HFF-Myc (cell line): ENCODE data around the gene MYH15.

Experiments
- DNase-seq: peaks from one replicate; pipeline ENCODE4 v3.0.0-alpha.2; 2011; ENCODE audit warnings: low read depth; ENCODE audit errors: extremely low read depth
- H3K4me3 ChIP-seq: replicated peaks from 2 replicates; pipeline ENCODE4 v1.5.1; 2011; ENCODE audit warnings: low read depth, mild to moderate bottlenecking, control low read depth, low read length
- TF ChIP-seq, protein P1 (sequence below): IDR thresholded peaks from 2 replicates; pipeline ENCODE4 v1.5.1; 2012; ENCODE audit warnings: mild to moderate bottlenecking, low read depth, low read length, control low read depth; ENCODE audit errors: missing control alignments

The MYH15 gene

DNA sequence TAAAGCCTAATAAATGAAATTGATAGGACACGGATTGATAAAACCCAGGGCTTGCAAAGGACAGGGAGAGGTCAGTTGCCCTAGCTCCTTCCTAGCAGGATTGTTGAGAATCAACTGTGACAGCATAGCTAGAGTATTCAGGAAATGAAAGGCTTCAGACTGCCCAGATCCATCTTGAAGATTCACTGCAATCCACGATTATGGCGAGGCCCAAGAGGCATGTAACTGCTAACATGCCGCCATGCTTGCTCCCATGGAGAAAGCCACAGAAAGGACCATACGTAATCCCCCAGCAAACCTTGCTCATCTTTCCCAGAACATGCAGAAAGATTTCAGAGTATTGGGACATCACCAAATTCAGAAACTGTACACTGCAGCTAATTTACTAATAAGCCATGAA is 41.3 kb downstream of the MYH15 start:
- DNase-seq: no peak
- TF ChIP-seq, protein P1, sequence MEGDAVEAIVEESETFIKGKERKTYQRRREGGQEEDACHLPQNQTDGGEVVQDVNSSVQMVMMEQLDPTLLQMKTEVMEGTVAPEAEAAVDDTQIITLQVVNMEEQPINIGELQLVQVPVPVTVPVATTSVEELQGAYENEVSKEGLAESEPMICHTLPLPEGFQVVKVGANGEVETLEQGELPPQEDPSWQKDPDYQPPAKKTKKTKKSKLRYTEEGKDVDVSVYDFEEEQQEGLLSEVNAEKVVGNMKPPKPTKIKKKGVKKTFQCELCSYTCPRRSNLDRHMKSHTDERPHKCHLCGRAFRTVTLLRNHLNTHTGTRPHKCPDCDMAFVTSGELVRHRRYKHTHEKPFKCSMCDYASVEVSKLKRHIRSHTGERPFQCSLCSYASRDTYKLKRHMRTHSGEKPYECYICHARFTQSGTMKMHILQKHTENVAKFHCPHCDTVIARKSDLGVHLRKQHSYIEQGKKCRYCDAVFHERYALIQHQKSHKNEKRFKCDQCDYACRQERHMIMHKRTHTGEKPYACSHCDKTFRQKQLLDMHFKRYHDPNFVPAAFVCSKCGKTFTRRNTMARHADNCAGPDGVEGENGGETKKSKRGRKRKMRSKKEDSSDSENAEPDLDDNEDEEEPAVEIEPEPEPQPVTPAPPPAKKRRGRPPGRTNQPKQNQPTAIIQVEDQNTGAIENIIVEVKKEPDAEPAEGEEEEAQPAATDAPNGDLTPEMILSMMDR: no peak
- H3K4me3 ChIP-seq: no peak overlapping the region

DNA sequence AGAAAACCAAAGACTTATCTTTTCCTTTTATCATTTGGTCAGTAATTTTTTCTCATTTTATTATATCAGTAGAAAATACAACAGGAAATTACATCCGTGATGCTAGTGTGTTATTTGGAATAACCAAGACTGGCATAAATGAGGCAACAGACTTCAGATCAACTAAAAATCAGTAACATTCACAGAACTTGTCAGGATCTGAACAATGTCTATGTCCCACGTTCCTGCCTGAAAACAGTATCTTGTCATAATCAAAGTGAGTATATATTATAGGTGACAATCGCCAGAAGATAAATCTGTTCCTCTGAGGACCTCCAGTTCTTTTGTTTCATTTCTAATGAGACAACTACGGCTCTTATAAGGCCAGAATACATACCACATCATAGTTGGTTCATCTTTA is 41.8 kb downstream of the MYH15 start:
- TF ChIP-seq, protein P1: no peak
- no peak overlapping the region for H3K4me3 ChIP-seq
- no peak for DNase-seq

- no peak for DNase-seq
- H3K4me3 ChIP-seq: no peak overlapping the region
- TF ChIP-seq, protein P1: no peak
Measured at GRCh38 chr3:108462899-108463298, 47.5 kb downstream of the MYH15 start.

GRCh38 chr3:108461661-108462111 is 48.7 kb downstream of the MYH15 start:
- TF ChIP-seq, protein P1: no peak
- DNase-seq: no peak
- no peak overlapping the region for H3K4me3 ChIP-seq

DNA sequence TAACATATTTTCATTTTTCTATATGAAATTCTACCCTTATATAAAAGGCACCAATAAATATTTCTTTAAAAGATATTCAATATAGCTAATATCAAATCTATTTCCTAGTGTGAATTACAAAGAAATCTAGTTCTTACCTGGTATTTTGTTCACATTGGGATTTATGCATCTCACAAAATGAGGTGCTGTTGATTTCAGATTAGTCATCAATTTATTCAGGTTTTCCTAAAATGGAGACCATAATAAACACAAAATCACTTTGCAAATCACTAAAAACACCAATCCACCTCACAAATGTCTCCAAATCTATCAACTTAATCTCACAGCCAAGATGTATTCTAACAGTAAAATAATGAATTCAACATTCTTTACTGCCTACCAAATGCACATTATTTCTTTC is 51.2 kb downstream of the MYH15 start:
- no peak overlapping the region for H3K4me3 ChIP-seq
- no peak for DNase-seq
- TF ChIP-seq, protein P1: no peak

DNA sequence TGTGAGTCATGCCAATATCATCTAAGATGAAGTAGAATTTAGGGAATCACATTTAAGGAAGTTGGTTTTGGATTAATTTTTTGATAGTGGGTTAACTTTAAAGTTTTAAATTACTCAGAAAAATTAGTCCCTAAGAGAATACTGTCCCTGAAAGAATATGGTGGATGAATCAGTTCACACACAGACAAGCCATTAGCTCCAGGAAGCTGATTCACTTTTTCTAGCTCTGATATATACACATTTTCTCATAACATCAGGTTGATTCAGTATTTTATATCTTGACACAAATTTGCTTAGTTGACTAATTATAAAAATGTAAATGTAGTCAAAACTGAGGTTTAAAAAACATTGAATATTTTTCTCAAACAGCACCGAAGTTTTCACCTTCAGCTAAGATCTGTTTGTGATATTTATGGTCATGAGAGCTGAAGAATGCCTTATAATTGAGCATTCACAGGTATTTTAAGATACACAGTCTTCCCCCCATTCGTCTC is 55.1 kb downstream of the MYH15 start:
- TF ChIP-seq, protein P1: no peak
- no peak for DNase-seq
- no peak overlapping the region for H3K4me3 ChIP-seq

- no peak for DNase-seq
Measured at GRCh38 chr3:108453565-108453964, 56.8 kb downstream of the MYH15 start.

More at GRCh38 chr3:108453565-108453964, 56.8 kb downstream of the MYH15 start:
- no peak overlapping the region for H3K4me3 ChIP-seq
- TF ChIP-seq, protein P1: no peak
